ENCODE measurements around the gene MIX23. TPM values are rescaled to one million over a fixed set of nuclear protein-coding genes. Genes with fewer than 3 reads are reported as not detected.

MIX23 gene
- total RNA-seq, 1 experiment from 2014 or later = 76.2 TPM

DNA sequence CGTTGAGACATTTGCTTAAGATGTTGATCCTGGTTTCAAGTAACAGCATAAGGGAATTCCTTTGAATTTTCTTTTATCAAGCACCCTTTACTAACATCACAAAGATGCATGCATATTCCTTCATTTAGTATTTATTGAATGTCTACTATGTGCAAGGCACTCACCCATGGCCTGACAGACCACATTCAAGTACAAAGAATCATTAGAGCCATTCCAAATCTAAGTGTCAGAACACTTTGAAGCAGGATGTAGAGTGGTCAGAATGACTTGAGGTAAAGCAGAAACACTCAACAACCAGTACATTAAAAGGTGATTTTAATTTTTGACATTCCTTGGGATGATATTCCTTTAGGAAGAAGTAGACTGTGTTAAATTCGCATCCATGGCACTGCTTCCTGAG lies 38.8 kb upstream of the MIX23 start:
- CTCF ChIA-PET = no interaction called here

DNA sequence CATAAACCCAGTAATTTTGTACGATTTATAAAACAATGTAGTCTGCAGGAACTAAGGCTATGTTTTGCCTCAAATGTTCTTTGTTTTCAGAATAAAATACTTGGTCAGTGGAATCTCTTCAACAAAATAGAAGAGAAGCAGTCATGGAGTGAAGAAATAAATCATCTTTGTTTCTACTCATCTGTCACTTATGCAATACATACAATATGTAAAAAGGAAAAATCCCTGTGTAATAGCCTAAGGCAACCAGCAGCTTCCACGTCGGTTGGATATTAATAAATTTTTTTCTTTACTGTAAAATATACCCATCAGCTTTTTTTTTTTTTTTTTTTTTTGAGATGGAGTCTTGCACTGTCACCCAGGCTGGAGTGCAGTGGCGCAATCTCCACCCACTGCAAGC lies 38.1 kb upstream of the MIX23 start:
- Histone ChIP-seq H3K27ac (ENCODE audit: low read depth, low read length) (no peak overlapping the region), H3K9me3 (ENCODE audit: control insufficient read depth in 1 of 2, insufficient read depth in 1 of 2, low read depth in 1 of 2, low read length in 2 of 2) (no peaks in the 10 kb centered on the region), H3K36me3 (ENCODE audit: control insufficient read depth in 1 of 2, insufficient read depth in 2 of 2, low read length in 2 of 2) (peaks cover 7 to 11% of the 10 kb centered on the region in 2 experiments; a peak in 2 of 4 replicates), H3K4me1 (ENCODE audit: control insufficient read depth in 1 of 2, insufficient read depth in 2 of 2, low read length in 2 of 2) (peaks cover 0 to 7% of the 10 kb centered on the region in 2 experiments; a peak in 3 of 4 replicates), H4K20me1 (ENCODE audit: insufficient read depth) (no peaks in the 10 kb centered on the region), H3K9me2 (ENCODE audit: insufficient read depth) (no peaks in the 10 kb centered on the region), H3K27me3 (ENCODE audit: insufficient read depth, low read length) (no peaks in the 10 kb centered on the region), H3K79me2 (ENCODE audit: insufficient read depth, low read length) (peaks cover 13% of the 10 kb centered on the region), H3K4me3 (replicated peaks in 1 of 2; ENCODE audit: low read depth in 1 of 2, low read length in 2 of 2) (no peak overlapping the region), H2AFZ (ENCODE audit: low read depth, low read length, poor library complexity, severe bottlenecking) (no peak overlapping the region), H3K9ac (ENCODE audit: low read length) (no peak overlapping the region), H3K4me2 (ENCODE audit: low read length) (no peak overlapping the region)
- TF ChIP-seq TCF7L2 (IDR thresholded peaks at IDR 0.05; ENCODE audit: borderline replicate concordance, extremely low read depth, insufficient read depth, insufficient read length) = no peak
- no peak for TF ChIP-seq RAD21 (IDR thresholded peaks at IDR 0.05; ENCODE audit: low read depth)
- no peak for TF ChIP-seq FOSL1 (IDR thresholded peaks at IDR 0.05; ENCODE audit: low read depth)
- no TSS peak for BruUV-seq (replicated peaks)
- ATAC-seq (no peak), DNase-seq (ENCODE audit: low read depth, low spot score) (no peak)
- ChIA-PET CTCF (no interaction called here), POLR2A (interaction anchor here (0.7 kb wide), 1 partner anchor 1526 kb away, joined by 3 read pairs; no protein-coding TSS in a partner anchor), RAD21 (ENCODE audit: low non-redundant PET in 1 of 2, low total read pairs in 2 of 2, uncharacterized antibody in 2 of 2, unreplicated experiment in 2 of 2) (interaction anchor here in 1 of 2 experiments (0.6 kb wide), 1 partner anchor 657 kb away, joined by 3 read pairs; no protein-coding TSS in a partner anchor)
- intact Hi-C loops (cut with micrococcal nuclease) = no loop called here

More for the DNA sequence above, 38.8 kb upstream of the MIX23 start:
- no peak overlapping the region for H3K9ac ChIP-seq (ENCODE audit: low read length)
- H3K27me3 ChIP-seq (ENCODE audit: insufficient read depth, low read length) = no peaks in the 10 kb centered on the region
- H3K36me3 ChIP-seq (ENCODE audit: control insufficient read depth in 1 of 2, insufficient read depth in 2 of 2, low read length in 2 of 2) = peaks cover 14 to 18% of the 10 kb centered on the region in 2 experiments
- no peak overlapping the region for H3K4me2 ChIP-seq (ENCODE audit: low read length)
- intact Hi-C loops (cut with micrococcal nuclease) = no loop called here
- no peak overlapping the region for H2AFZ ChIP-seq (ENCODE audit: low read depth, low read length, poor library complexity, severe bottlenecking)
- BruUV-seq (replicated peaks) = no TSS peak
- H3K4me1 ChIP-seq (ENCODE audit: control insufficient read depth in 1 of 2, insufficient read depth in 2 of 2, low read length in 2 of 2) = peaks cover 0 to 6% of the 10 kb centered on the region in 2 experiments; a peak in 3 of 4 replicates
- no peaks in the 10 kb centered on the region for H3K9me3 ChIP-seq (ENCODE audit: control insufficient read depth in 1 of 2, insufficient read depth in 1 of 2, low read depth in 1 of 2, low read length in 2 of 2)
- no peak for ATAC-seq
- RAD21 ChIA-PET (ENCODE audit: low non-redundant PET in 1 of 2, low total read pairs in 2 of 2, uncharacterized antibody in 2 of 2, unreplicated experiment in 2 of 2) = no interaction called here
- H3K4me3 ChIP-seq (replicated peaks in 1 of 2; ENCODE audit: low read depth in 1 of 2, low read length in 2 of 2) = no peak overlapping the region
- H3K79me2 ChIP-seq (ENCODE audit: insufficient read depth, low read length) = peaks cover 8% of the 10 kb centered on the region
- H3K9me2 ChIP-seq (ENCODE audit: insufficient read depth) = no peaks in the 10 kb centered on the region
- H3K27ac ChIP-seq (ENCODE audit: low read depth, low read length) = no peak overlapping the region
- TF ChIP-seq EZH2 (IDR thresholded peaks at IDR 0.05) (no peak), EGR1 (IDR thresholded peaks at IDR 0.05; ENCODE audit: low read depth) (no peak), FOSL1 (IDR thresholded peaks at IDR 0.05; ENCODE audit: low read depth) (no peak), TCF7L2 (IDR thresholded peaks at IDR 0.05; ENCODE audit: borderline replicate concordance, extremely low read depth, insufficient read depth, insufficient read length) (no peak), SIN3A (IDR thresholded peaks at IDR 0.05; ENCODE audit: low read depth) (no peak), EZH2phosphoT487 (IDR thresholded peaks at IDR 0.05; ENCODE audit: borderline replicate concordance) (no peak), POLR2A (IDR thresholded peaks at IDR 0.05; ENCODE audit: borderline replicate concordance, extremely low read depth, insufficient read depth, insufficient read length) (no peak), CBX3 (IDR thresholded peaks at IDR 0.05; ENCODE audit: low read depth) (no peak)
- TF ChIP-seq, protein P1, sequence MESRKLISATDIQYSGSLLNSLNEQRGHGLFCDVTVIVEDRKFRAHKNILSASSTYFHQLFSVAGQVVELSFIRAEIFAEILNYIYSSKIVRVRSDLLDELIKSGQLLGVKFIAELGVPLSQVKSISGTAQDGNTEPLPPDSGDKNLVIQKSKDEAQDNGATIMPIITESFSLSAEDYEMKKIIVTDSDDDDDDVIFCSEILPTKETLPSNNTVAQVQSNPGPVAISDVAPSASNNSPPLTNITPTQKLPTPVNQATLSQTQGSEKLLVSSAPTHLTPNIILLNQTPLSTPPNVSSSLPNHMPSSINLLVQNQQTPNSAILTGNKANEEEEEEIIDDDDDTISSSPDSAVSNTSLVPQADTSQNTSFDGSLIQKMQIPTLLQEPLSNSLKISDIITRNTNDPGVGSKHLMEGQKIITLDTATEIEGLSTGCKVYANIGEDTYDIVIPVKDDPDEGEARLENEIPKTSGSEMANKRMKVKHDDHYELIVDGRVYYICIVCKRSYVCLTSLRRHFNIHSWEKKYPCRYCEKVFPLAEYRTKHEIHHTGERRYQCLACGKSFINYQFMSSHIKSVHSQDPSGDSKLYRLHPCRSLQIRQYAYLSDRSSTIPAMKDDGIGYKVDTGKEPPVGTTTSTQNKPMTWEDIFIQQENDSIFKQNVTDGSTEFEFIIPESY (IDR thresholded peaks at IDR 0.05; ENCODE audit: extremely low read depth, insufficient replicate concordance, low read length) = no peak
- DNase-seq (ENCODE audit: low read depth, low spot score) = no peak
- POLR2A ChIA-PET = no interaction called here
- no peaks in the 10 kb centered on the region for H4K20me1 ChIP-seq (ENCODE audit: insufficient read depth)

All from HCT116 (cell line).